Natural killer cell treated with Interleukin-12 subunit alpha and Interleukin-12 subunit beta and Interleukin-15 and Interleukin-18, amount 100 ng/mL, for 72 hours (primary cell): ENCODE measurements around the gene ZNF22. TPM values are rescaled to one million over a fixed set of nuclear protein-coding genes. Genes with fewer than 3 reads are reported as not detected.
"Not testable (repeated sequence)": the region's sequence is repeated elsewhere in the genome, so short reads cannot be mapped to it uniquely, and the experiment has no call there.

Experiments
- ATAC-seq, 2 donors: fragments of 150-1000 bp; cut with Tn5 transposase in 1 of 2; sonication (Bioruptor Pico), chemical (Tn5 transposase) in 1 of 2; 2 replicates each; pipeline ENCODE4 v1.10.0; 2021
- DNase-seq: peaks from one replicate; pipeline ENCODE4 v3.0.0; 2022; ENCODE audit warnings: low spot score
- H3K27ac Mint-ChIP-seq, 2 donors: 1 replicate in 1 of 2; 2 replicates in 1 of 2; pipeline ENCODE4 v1.8.0; 2022; ENCODE audit warnings: mixed read lengths in 2 of 2, mild to moderate bottlenecking in 1 of 2, moderate library complexity in 1 of 2
- H3K27me3 Mint-ChIP-seq, 2 donors: 1 replicate in 1 of 2; 2 replicates in 1 of 2; pipeline ENCODE4 v1.8.0; 2022; ENCODE audit warnings: mixed read lengths in 2 of 2
- H3K36me3 Mint-ChIP-seq: one replicate; pipeline ENCODE4 v1.8.0; 2022; ENCODE audit warnings: mixed read lengths
- H3K4me1 Mint-ChIP-seq, 2 donors: 1 replicate in 1 of 2; 2 replicates in 1 of 2; pipeline ENCODE4 v1.8.0; 2022; ENCODE audit warnings: low read depth in 2 of 2, mixed read lengths in 2 of 2, mild to moderate bottlenecking in 1 of 2
- H3K4me3 Mint-ChIP-seq: one replicate; pipeline ENCODE4 v1.8.0; 2022; ENCODE audit warnings: mixed read lengths
- H3K9me3 Mint-ChIP-seq: 2 replicates; pipeline ENCODE4 v1.8.0; 2022; ENCODE audit warnings: mixed read lengths
- total RNA-seq, 2 donors: library from RNA; stranded (reverse); gene quantifications; one replicate each; pipeline ENCODE4 v1.2.3, GENCODE V29; 2022

ZNF22 gene
- total RNA-seq, 2 donors from 2014 or later, result 22.7 to 29.0 TPM

GRCh38 chr10:45014557-45014956 is 13.8 kb downstream of the ZNF22 start:
- not testable (repeated sequence) for H3K4me1 Mint-ChIP-seq, H3K27me3 Mint-ChIP-seq, H3K36me3 Mint-ChIP-seq, H3K4me3 Mint-ChIP-seq, ATAC-seq, DNase-seq, H3K27ac Mint-ChIP-seq, H3K9me3 Mint-ChIP-seq

DNA sequence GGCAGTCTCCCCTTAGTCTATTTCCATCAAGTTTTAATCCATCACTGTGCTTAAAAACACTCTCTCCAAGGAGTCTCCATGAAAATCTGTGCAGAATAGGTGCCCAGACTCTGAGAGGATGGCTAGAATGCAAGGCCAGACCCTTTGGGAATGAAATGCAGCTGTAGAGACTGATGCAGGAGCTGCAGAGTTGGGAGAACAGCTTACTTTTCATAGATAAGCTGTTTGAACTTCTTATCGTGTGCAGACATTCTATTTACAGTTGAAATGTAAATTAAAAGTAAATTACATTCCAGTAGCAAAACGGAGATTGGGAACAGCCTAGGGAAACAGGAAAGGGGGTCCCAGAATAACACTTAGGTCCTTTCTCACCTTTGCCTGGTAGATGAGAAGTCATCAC is 14.9 kb downstream of the ZNF22 start:
- Mint-ChIP-seq H3K27ac (no peak overlapping the region), H3K36me3 (no peaks in the 10 kb centered on the region), H3K4me1 (no peaks in the 10 kb centered on the region), H3K27me3 (peaks cover 0 to 2% of the 10 kb centered on the region in 2 donors), H3K4me3 (no peak overlapping the region), H3K9me3 (no peaks in the 10 kb centered on the region)
- no peak for DNase-seq
- no peak for ATAC-seq

- H3K27me3 Mint-ChIP-seq, result peaks cover 0 to 5% of the 10 kb centered on the region in 2 donors
- peaks cover 5% of the 10 kb centered on the region for H3K36me3 Mint-ChIP-seq
- H3K9me3 Mint-ChIP-seq, result peaks cover 5% of the 10 kb centered on the region
- no peak for DNase-seq
- H3K4me3 Mint-ChIP-seq, result no peak overlapping the region
- no peak for ATAC-seq
- no peak overlapping the region for H3K27ac Mint-ChIP-seq
- H3K4me1 Mint-ChIP-seq, result peaks cover 4 to 5% of the 10 kb centered on the region in 2 donors
Measured at GRCh38 chr10:45023426-45023825, 22.7 kb downstream of the ZNF22 start.

DNA sequence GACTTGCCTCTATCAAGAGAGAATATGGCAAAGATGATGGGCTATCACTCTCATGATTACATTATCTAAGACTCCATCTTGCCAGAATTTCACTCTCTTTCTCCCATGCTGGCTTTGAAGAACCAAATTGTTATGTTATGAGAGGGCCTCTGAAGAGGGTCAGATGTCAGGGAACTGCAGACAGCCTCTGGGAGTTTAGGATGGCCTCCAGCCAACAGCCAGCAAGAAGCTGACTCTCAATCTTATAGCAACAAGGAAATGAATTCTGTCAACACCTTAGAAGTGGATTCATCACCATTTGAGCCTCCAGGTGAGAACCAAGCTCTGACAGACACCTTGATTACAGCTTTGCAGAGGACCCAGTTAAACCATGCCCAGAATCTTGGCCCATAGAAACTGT is 33.6 kb downstream of the ZNF22 start:
- peaks cover 3 to 6% of the 10 kb centered on the region in 2 donors for H3K27me3 Mint-ChIP-seq
- H3K36me3 Mint-ChIP-seq, result peaks cover 24% of the 10 kb centered on the region
- DNase-seq (no peak), ATAC-seq (no peak)
- H3K9me3 Mint-ChIP-seq, result peaks cover 13% of the 10 kb centered on the region
- no peak overlapping the region for H3K27ac Mint-ChIP-seq
- no peak overlapping the region for H3K4me3 Mint-ChIP-seq
- peaks cover 0 to 1% of the 10 kb centered on the region in 2 donors for H3K4me1 Mint-ChIP-seq

DNA sequence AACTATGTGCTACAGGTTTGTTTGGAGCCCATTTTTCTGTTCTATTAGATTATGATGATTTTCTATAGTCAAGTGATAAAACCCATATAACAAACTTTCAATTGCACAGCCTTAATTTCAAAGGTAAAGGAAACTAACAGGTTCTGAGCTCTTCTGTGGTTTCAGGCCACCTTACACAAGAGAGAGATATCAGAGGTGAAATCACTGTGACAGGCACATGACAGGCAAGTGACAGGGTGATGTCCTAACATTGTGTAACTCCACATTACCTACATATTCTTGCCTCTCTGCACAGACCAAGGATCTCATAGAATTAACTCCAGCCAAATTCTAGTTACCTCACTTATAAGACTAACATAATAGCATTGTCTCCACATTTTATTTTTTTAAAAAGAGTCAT is 35.0 kb downstream of the ZNF22 start:
- peak in 1 of 2 donors; percentile 52 for ATAC-seq
- peaks cover 16% of the 10 kb centered on the region for H3K36me3 Mint-ChIP-seq
- peaks cover 3 to 6% of the 10 kb centered on the region in 2 donors for H3K27me3 Mint-ChIP-seq
- H3K4me3 Mint-ChIP-seq, result no peak overlapping the region
- DNase-seq, result no peak
- H3K9me3 Mint-ChIP-seq, result peaks cover 9% of the 10 kb centered on the region
- peaks cover 1 to 9% of the 10 kb centered on the region in 2 donors for H3K4me1 Mint-ChIP-seq
- no peak overlapping the region for H3K27ac Mint-ChIP-seq

DNA sequence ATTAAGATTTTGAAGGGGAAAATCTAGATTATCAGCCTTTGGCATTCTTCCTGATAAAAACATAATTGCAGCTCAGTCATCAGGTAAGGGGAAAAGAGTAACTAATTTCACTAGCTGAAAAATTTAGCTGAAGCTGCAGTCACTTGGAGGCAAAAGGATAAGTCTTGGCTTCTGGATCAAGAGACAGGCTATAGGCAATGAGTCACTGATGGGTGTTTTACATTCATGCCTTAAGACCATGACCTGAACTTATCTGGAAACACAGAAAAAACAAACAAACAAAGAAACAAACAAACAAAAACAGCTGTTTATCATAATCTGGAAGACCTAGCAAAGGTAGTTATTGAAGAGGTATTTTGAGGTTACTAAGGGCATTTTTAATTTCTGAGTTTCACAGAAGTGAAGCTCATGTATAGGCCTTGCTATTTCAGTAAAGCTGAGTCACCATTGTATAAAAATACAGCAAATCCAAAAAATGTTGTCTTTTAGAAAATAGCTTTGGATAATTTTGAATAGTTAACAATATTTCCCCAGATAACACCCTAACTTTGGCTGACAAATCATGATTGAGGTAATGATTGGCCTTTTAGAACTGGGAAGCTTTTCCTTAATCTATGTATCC is 40.3 kb downstream of the ZNF22 start:
- Mint-ChIP-seq H3K27me3 (peaks cover 0 to 7% of the 10 kb centered on the region in 2 donors), H3K9me3 (peaks cover 4% of the 10 kb centered on the region), H3K4me3 (no peak overlapping the region), H3K36me3 (peaks cover 5% of the 10 kb centered on the region), H3K27ac (no peak overlapping the region), H3K4me1 (peaks cover 5 to 13% of the 10 kb centered on the region in 2 donors)
- DNase-seq (no peak), ATAC-seq (no peak)

GRCh38 chr10:45044290-45044689 is 43.6 kb downstream of the ZNF22 start:
- ATAC-seq (no peak), DNase-seq (no peak)
- peaks cover 5% of the 10 kb centered on the region for H3K9me3 Mint-ChIP-seq
- H3K27ac Mint-ChIP-seq, result no peak overlapping the region
- H3K36me3 Mint-ChIP-seq, result peaks cover 5% of the 10 kb centered on the region
- peaks cover 0 to 12% of the 10 kb centered on the region in 2 donors for H3K27me3 Mint-ChIP-seq
- no peak overlapping the region for H3K4me3 Mint-ChIP-seq
- H3K4me1 Mint-ChIP-seq, result peaks cover 5 to 12% of the 10 kb centered on the region in 2 donors

GRCh38 chr10:45050551-45051235 is 50.0 kb downstream of the ZNF22 start:
- ATAC-seq (no peak), DNase-seq (no peak)
- no peak overlapping the region for H3K27ac Mint-ChIP-seq
- H3K4me1 Mint-ChIP-seq, result peaks cover 3 to 4% of the 10 kb centered on the region in 2 donors
- H3K36me3 Mint-ChIP-seq, result peaks cover 22% of the 10 kb centered on the region
- peaks cover 6% of the 10 kb centered on the region for H3K9me3 Mint-ChIP-seq
- no peak overlapping the region for H3K4me3 Mint-ChIP-seq
- H3K27me3 Mint-ChIP-seq, result peaks cover 0 to 26% of the 10 kb centered on the region in 2 donors

- no peak for ATAC-seq
- H3K27ac Mint-ChIP-seq, result no peak overlapping the region
- peaks cover 4 to 9% of the 10 kb centered on the region in 2 donors for H3K4me1 Mint-ChIP-seq
- DNase-seq, result no peak
- peaks cover 0 to 26% of the 10 kb centered on the region in 2 donors for H3K27me3 Mint-ChIP-seq
- H3K9me3 Mint-ChIP-seq, result peaks cover 6% of the 10 kb centered on the region
- no peak overlapping the region for H3K4me3 Mint-ChIP-seq
- H3K36me3 Mint-ChIP-seq, result peaks cover 25% of the 10 kb centered on the region
Measured at GRCh38 chr10:45052700-45053099, 52.0 kb downstream of the ZNF22 start.

DNA sequence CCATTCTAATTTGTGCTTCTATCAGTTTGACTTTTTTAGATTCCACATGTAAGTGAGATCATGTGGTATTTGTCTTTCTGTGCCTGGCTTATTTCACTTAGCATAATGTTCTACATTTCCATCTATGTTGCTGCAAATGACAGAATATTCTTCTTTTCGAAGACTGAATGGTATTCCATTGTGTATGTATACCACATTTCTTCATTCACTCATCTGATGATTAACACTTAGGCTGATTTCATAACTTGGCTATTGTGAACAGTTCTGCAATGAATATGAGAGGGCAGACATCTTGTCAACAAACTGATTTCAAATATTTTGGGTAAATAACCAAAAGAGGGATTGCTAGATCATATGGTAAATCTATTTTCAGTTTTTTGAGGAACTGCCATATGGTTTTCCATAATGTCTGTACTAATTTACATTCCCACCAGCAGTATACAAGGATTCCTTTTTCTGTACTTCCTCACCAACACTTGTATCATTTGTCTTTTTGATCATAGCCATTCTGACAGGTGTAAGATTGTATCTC is 52.9 kb downstream of the ZNF22 start:
- Mint-ChIP-seq H3K27ac (no peak overlapping the region), H3K27me3 (peaks cover 0 to 26% of the 10 kb centered on the region in 2 donors), H3K9me3 (peaks cover 6% of the 10 kb centered on the region), H3K4me3 (peak overlapping the region; percentile 22), H3K36me3 (peaks cover 27% of the 10 kb centered on the region), H3K4me1 (peaks cover 8 to 11% of the 10 kb centered on the region in 2 donors)
- DNase-seq (no peak), ATAC-seq (no peak)

Other genes starting within 250 kb of the ZNF22 start
- not detected for gene TMEM72, start 89.6 kb upstream of the ZNF22 start, total RNA-seq
- gene RASSF4, start 41.1 kb upstream of the ZNF22 start, total RNA-seq, result 10 to 100 TPM in 1 of 2 donors, 1 to 10 TPM in 1; 9.3 to 44.9 TPM
- gene DEPP1, start 22.1 kb upstream of the ZNF22 start, total RNA-seq, result under 1 TPM; 0.31 to 0.53 TPM